ENCODE measurements around the gene NPRL2.
A peak's percentile ranks its signal among the peaks of the same experiment; 100 is the strongest.
"Not testable (repeated sequence)": the region's sequence is repeated elsewhere in the genome, so short reads cannot be mapped to it uniquely, and the experiment has no call there.

The NPRL2 gene

DNA sequence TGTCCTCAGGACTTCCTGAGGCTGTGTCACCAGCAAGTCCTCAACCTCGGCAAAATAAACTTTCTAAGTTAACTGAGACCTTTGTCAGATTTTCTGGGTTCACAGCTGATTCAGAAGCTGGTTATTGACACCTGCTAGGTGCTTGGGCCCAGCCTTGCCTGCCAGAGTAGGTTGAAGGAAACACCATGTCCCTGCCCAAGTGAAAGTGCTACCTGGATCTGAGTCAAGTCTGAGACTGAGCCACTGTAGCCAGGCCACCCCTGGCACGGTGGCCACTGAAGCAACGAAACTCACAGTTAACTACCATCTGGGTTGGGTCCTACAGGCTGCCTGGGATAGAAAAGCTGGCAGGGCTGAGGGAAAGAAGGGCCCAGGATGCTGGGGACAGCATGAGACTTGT, 36.2 kb downstream of the NPRL2 start:
- no peak for DNase-seq (ENCODE audit: low read depth in 3 of 3)

GRCh38 chr3:50312041-50312440, 38.5 kb downstream of the NPRL2 start:
- DNase-seq (ENCODE audit: low read depth in 3 of 3): not testable (repeated sequence)

DNA sequence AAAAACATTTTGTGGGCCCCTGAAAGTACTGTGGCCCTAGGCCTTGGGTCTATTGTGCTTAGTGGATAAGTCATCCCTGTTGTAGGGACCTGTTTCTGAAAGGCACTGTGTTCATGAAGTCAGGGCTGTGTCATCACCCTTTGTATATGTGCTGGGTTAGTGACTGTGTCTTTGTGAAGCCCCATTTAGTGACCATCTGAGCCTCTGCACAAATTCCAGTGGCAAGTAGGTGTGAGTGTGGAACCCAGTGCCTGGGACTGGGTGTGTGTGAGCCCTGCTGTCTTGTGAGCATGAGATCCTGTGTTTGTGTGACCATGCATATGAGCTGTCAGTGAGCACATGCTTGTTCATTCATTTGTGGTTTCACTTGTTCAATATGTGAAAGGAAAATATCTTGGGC, 46.0 kb downstream of the NPRL2 start:
- no peak for DNase-seq (ENCODE audit: low read depth in 3 of 3)

- DNase-seq (ENCODE audit: low read depth in 3 of 3): no peak
These were observed 47.4 kb downstream of the NPRL2 start, which contains the start of gene HYAL1 for GRCh38 chr3:50303013-50303815. TSS of gene HYAL1 (minus strand) at chr3:50303574. CDS start at chr3:50302956, 618 bp downstream.

- no peak for DNase-seq (ENCODE audit: low read depth in 3 of 3)
These were observed 48.2 kb downstream of the NPRL2 start for GRCh38 chr3:50302095-50303012.

DNA sequence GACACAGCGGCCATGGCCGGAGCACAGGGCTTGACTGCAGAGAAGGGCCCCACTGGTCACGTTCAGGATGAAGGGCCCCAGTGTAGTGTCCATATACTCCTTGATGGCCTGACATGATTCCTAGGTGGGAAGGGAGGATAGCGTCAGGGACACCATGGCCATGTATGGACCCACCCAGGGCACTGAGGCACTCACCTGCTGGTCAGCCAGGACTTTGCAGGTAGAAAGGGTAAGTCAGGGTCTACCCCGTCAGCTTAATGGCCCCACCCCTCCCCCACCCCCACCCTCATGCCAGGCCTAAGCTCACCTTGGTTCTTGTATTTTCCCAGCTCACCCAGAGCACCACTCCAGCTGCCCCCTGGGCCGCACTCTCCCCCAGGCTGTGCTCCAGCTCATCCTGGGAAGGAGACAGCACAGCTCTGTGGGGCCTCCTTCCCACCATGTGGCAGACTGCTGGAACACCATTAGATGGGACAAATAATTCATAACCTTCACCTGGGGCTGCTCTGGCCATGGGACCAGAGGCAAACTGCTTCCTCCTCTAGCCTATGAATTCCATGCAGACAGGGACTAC, 49.8 kb downstream of the NPRL2 start:
- no peak for DNase-seq (ENCODE audit: low read depth in 3 of 3)

GRCh38 chr3:50299929-50300680, 50.5 kb downstream of the NPRL2 start:
- DNase-seq (ENCODE audit: low read depth in 3 of 3): no peak

DNA sequence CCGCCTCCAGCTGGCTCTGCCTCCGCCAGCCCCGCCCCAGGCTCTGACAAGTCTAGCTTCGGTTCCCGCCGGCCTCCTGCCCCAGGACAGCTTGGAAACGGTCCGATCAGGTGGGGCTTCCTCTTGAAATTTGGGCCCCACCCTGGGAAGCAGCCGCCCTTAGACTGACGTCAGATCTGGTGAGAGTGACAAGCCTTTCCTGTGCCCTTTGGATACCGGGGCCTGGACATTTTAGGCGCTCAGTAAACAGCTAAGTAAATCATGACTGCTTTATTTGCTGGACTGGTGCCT, 51.0 kb downstream of the NPRL2 start:
- no peak for DNase-seq (ENCODE audit: low read depth in 3 of 3)

DNA sequence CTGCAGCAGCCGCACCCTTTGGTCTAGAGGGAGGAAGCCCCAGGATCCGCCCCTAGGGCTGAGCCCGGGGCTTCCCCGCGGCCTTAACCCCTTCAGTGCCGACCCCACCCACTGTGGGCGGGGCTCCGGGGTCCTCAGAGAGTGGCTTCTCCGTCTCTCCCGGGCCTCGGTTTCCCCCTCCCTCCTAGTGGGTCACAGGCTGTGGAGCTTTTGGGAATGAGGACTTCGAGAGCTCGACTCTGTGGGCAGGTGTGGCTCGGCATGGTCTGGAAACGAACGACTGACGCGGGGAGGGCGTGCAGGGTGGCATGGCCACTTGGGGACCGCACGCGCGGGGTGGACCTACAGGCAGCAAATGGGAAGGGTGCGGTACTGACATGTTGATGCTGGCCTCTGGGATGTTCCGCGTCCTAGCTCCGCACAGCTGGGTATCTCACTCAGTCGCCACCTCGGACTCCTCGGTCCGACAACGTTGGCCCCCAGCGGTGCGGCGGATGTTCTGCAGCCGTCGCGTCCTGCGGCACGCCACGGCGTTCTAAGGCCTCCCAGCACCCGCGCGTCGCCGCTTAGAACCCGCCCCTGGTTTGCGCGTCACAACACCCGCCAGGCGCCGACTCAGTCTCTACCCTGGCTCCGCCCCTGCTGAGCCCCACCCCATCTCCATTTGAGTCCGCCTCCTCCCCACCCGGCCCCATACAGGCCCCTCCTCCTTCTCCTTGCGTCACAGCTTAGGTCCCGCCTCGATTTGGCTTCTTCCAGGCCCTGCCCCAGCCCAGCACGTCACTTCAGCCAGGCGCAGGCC, 51.5 kb downstream of the NPRL2 start, which contains the start of the genes HYAL3 and NAA80:
HYAL3 (minus strand) TSS at position 570 of the 802 bp plus-strand sequence. CDS start 3,803 bp downstream, outside the sequence.
NAA80 (minus strand) TSS at position 570 of the 802 bp plus-strand sequence. CDS start 1,942 bp downstream, outside the sequence.
- peak; percentile 97 to 99 (median 98) for DNase-seq (ENCODE audit: low read depth in 3 of 3)

DNA sequence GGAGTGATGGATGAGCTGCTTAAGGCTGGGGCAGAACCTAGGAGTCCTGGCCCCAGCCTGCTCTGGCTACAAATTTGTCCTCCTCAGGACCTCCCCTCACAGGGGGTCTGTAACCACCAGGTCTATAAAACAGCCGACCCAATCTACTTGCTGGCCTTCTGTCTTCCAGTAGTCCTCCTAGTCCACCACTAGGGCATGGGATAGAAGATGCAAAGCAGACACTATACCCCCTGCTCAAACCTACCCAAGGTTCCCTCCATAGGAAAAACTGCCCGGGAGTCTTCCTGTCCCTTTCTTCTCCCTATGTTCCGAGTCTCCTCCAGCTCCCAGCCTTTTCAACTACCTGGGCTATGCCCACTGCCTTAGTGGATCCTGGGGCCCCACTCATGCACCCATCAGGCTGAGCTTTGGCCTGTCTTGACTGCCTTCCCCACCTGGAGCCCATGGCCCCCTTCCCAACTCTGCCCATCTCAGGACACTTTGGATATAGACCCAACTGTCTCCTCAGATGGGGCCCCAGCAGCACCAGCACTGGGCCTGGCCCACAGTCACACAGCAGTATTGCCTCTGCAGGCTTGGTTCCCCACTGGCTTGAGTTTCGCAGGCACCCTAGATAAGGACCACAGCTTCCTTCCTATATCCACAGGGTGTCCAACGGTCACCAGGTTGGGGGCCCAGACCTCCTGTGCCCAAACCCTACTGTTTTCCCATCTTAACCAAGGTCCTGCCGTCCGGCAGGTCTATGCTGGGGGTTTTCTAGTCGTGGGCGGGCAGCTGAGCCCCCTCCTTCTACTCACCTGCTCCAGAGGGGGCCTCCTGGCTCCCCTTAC, 52.5 kb downstream of the NPRL2 start:
- DNase-seq (ENCODE audit: low read depth in 3 of 3): no peak

DNA sequence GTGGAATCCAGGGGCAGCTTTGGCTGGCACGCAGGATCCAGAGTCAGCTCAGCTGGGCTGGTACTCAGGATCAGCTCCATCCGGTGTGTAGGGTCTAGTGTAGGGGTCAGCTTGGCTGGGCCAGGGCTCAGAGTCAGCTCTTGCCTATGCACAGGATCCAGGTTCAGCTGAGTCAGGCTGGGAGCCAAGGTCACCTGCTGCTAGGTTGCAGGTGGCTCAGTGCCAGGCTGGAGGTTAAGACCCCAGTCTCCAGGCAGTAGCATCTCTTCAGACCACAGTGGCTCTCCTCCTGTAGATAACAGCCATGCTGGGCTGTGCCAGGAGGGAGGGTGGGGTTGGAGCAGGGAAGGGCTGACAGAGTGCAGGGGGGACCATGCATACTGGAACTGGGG, 53.2 kb downstream of the NPRL2 start:
- no peak for DNase-seq (ENCODE audit: low read depth in 3 of 3)

Measured in stimulated activated CD4-positive, alpha-beta T cell treated with anti-CD3 and anti-CD28 coated beads, TNF-alpha, amount 100 ng/mL, for 4 hours (primary cell).